BJ (cell line): ENCODE results near the gene PLAAT3. TPM values are rescaled to one million over a fixed set of nuclear protein-coding genes. Genes with fewer than 3 reads are reported as not detected.
"Not testable (repeated sequence)": the region's sequence is repeated elsewhere in the genome, so short reads cannot be mapped to it uniquely, and the experiment has no call there.

Experiments
- CTCF ChIA-PET: fragments of 350-600 bp; formaldehyde crosslinking; extraction: SDS; loops from one replicate; lab custom pipeline; 2021; ENCODE audit warnings: antibody characterized with exemption, inconsistent platforms; lab: Yijun Ruan, JAX
- POLR2A ChIA-PET: fragments of 300-600 bp; sonication (Branson Sonifier 250); formaldehyde crosslinking; extraction: SDS; loops from one replicate; lab custom pipeline; 2021; ENCODE audit warnings: antibody characterized with exemption; lab: Charles Lee
- DNase-seq: peaks from one replicate; pipeline ENCODE4 v3.0.0-alpha.2; 2011; ENCODE audit warnings: low read depth
- H3K27me3 ChIP-seq: 2 replicates; pipeline ENCODE4 v1.6.0; 2011; ENCODE audit warnings: low read length; ENCODE audit not compliant: control insufficient read depth, insufficient read depth
- H3K36me3 ChIP-seq: 2 replicates; pipeline ENCODE4 v1.5.1; 2011; ENCODE audit warnings: low read length; ENCODE audit not compliant: control insufficient read depth, insufficient read depth
- H3K4me3 ChIP-seq: 2 replicates; pipeline ENCODE4 v1.5.1; 2011; ENCODE audit warnings: low read depth, mild to moderate bottlenecking, control low read depth, low read length
- CTCF ChIP-seq: IDR thresholded peaks from 2 replicates; pipeline ENCODE4 v1.5.1; 2011; ENCODE audit warnings: low read depth, mild to moderate bottlenecking, control low read depth, inconsistent platforms, low read length, moderate library complexity; ENCODE audit not compliant: insufficient read depth
- polyA plus RNA-seq: library from polyadenylated mRNA; depleted of rRNA; stranded (reverse); fragments of >200 nt; gene quantifications from 2 replicates; pipeline ENCODE4 v1.2.3, GENCODE V29; 2011

Gene PLAAT3
- polyA plus RNA-seq, 1 experiment: 17.6 TPM

GRCh38 chr11:63623513-63624140 lies 9.4 kb upstream of the PLAAT3 start:
- Histone ChIP-seq H3K4me3 (no peak overlapping the region), H3K27me3 (no peaks in the 10 kb centered on the region), H3K36me3 (no peaks in the 10 kb centered on the region)
- POLR2A ChIA-PET: no interaction called here
- no peak for TF ChIP-seq CTCF
- no peak for DNase-seq
- CTCF ChIA-PET: interaction anchor here (2.0 to 3.6 kb wide), 2 partner anchors 16 to 144 kb away, joined by 9 to 21 read pairs; no protein-coding TSS in a partner anchor

- TF ChIP-seq CTCF: no peak
- Histone ChIP-seq H3K4me3 (no peak overlapping the region), H3K36me3 (no peaks in the 10 kb centered on the region), H3K27me3 (no peaks in the 10 kb centered on the region)
- ChIA-PET POLR2A (no interaction called here), CTCF (interaction anchor here (0.8 to 3.6 kb wide), 4 partner anchors 17 to 143 kb away, joined by 3 to 21 read pairs (median 6); no protein-coding TSS in a partner anchor)
- no peak for DNase-seq
Measured at GRCh38 chr11:63622323-63622722, 8.1 kb upstream of the PLAAT3 start.

- ChIA-PET CTCF (interaction anchor here (1.2 kb wide), 1 partner anchor 142 kb away, joined by 5 read pairs; no protein-coding TSS in a partner anchor), POLR2A (no interaction called here)
- H3K36me3 ChIP-seq: no peaks in the 10 kb centered on the region
- H3K27me3 ChIP-seq: no peaks in the 10 kb centered on the region
- TF ChIP-seq CTCF: no peak
- no peak overlapping the region for H3K4me3 ChIP-seq
- no peak for DNase-seq
Measured at GRCh38 chr11:63621071-63621470, 6.8 kb upstream of the PLAAT3 start.

GRCh38 chr11:63619967-63620366 lies 5.7 kb upstream of the PLAAT3 start:
- no peak overlapping the region for H3K4me3 ChIP-seq
- no peaks in the 10 kb centered on the region for H3K27me3 ChIP-seq
- no peak for DNase-seq
- H3K36me3 ChIP-seq: no peaks in the 10 kb centered on the region
- CTCF ChIA-PET: interaction anchor here (0.6 to 1.5 kb wide), 4 partner anchors 12 to 450 kb away, joined by 3 to 5 read pairs (median 3); no protein-coding TSS in a partner anchor
- no peak for TF ChIP-seq CTCF
- POLR2A ChIA-PET: no interaction called here

GRCh38 chr11:63617686-63618085 lies 3.5 kb upstream of the PLAAT3 start:
- DNase-seq, H3K27me3 ChIP-seq, H3K36me3 ChIP-seq, H3K4me3 ChIP-seq: not testable (repeated sequence)
- ChIA-PET CTCF (interaction anchor here (1.2 to 1.7 kb wide), 2 partner anchors 21 to 138 kb away, joined by 3 to 5 read pairs; no protein-coding TSS in a partner anchor), POLR2A (interaction anchor here (0.6 kb wide), 1 partner anchor 64 kb away, joined by 5 read pairs; the partner anchor contains the start of gene RTN3)
